K562 (cell line): Measurements from ENCODE around the gene CSNK1G2. TPM values are rescaled to one million over a fixed set of nuclear protein-coding genes. Genes with fewer than 3 reads are reported as not detected.
A peak's percentile ranks its signal among the peaks of the same experiment; 100 is the strongest.

ENCODE experiments used
- ATAC-seq: fragments of 200-7000 bp; cut with Tn5 transposase; 3 replicates; pipeline ENCODE4 v1.9.1; 2020; ENCODE audit warnings: moderate library complexity
- BruUV-seq: library from RNA; stranded (reverse); fragments of 400-500 nt; replicated peaks from 2 replicates; lab custom pipeline; 2021; lab: Mats Ljungman, UMichigan
- CTCF ChIA-PET: fragments of 300-600 bp; formaldehyde crosslinking; extraction: SDS; loops from one replicate; lab custom pipeline; 2021; ENCODE audit warnings: low intra/inter-chr PET ratio; lab: Yijun Ruan, JAX
- POLR2A ChIA-PET: fragments of 300-600, 350-650 bp; sonication (Branson Sonifier 250); formaldehyde crosslinking; extraction: SDS; loops from one replicate; lab custom pipeline; 2021; ENCODE audit warnings: antibody characterized with exemption, inconsistent platforms; lab: Yijun Ruan, JAX
- DNase-seq, 4 experiments: peaks; one replicate each; pipeline versions ENCODE4 v3.0.0 to v3.0.0-alpha.2; 2011 to 2018; ENCODE audit warnings: low spot score in 3 of 4, mixed read lengths in 3 of 4; ENCODE audit errors: extremely low read depth in 1 of 4
- FAIRE-seq: peaks from 2 replicates; lab custom pipeline; 2011; peaks lifted over from hg19 to GRCh38; lab: Jason Lieb, UNC
- H2AFZ ChIP-seq: 2 replicates; pipeline ENCODE4 v1.6.0; 2011; ENCODE audit warnings: low read depth, low read length, control low read depth, inconsistent platforms
- H3K27ac ChIP-seq: fragments of 200-600 bp; 3 replicates; pipeline ENCODE4 v1.8.0; 2011; ENCODE audit warnings: low read depth, mild to moderate bottlenecking, control low read depth, inconsistent platforms, low read length, moderate library complexity, mixed read lengths; ENCODE audit errors: extremely low read depth
- H3K27me3 ChIP-seq, 2 experiments: fragments of 300-600 bp in 1 of 2; 2 replicates in 1 of 2; 3 replicates in 1 of 2; pipeline versions ENCODE4 v1.6.0 to v1.8.0; 2011; ENCODE audit warnings: inconsistent platforms in 2 of 2, low read length in 2 of 2, mild to moderate bottlenecking in 1 of 2, mixed read lengths in 1 of 2, moderate library complexity in 1 of 2; ENCODE audit not compliant: control insufficient read depth in 2 of 2, insufficient read depth in 2 of 2
- H3K36me3 ChIP-seq: fragments of 300-600 bp; 3 replicates; pipeline ENCODE4 v1.8.0; 2011; ENCODE audit warnings: mild to moderate bottlenecking, low read length, inconsistent platforms; ENCODE audit not compliant: control insufficient read depth, insufficient read depth
- H3K4me1 ChIP-seq, 2 experiments: fragments of 200-600 bp in 1 of 2; replicated peaks in 1 of 2; 2 replicates in 1 of 2; 3 replicates in 1 of 2; pipeline versions ENCODE4 v1.5.1 to v1.8.0; 2011; ENCODE audit warnings: inconsistent platforms in 2 of 2, low read length in 2 of 2, mild to moderate bottlenecking in 1 of 2, mixed read lengths in 1 of 2, moderate library complexity in 1 of 2; ENCODE audit not compliant: control insufficient read depth in 2 of 2, insufficient read depth in 2 of 2
- H3K4me2 ChIP-seq: 2 replicates; pipeline ENCODE4 v1.6.1; 2011; ENCODE audit warnings: low read length, control low read depth, inconsistent platforms, mixed read lengths; ENCODE audit not compliant: insufficient read depth
- H3K4me3 ChIP-seq: fragments of 200-600 bp; sonication (generic), shearing (Covaris generic); 2 replicates; pipeline ENCODE4 v1.5.1; 2016; ENCODE audit warnings: control low read depth, inconsistent platforms
- H3K79me2 ChIP-seq: fragments of 200-600 bp; 3 replicates; pipeline ENCODE4 v1.8.0; 2011; ENCODE audit warnings: low read length, inconsistent platforms; ENCODE audit not compliant: control insufficient read depth, insufficient read depth
- H3K9ac ChIP-seq, 2 experiments: 2 replicates each; pipeline versions ENCODE4 v1.6.0 to v1.6.1; 2011; ENCODE audit warnings: low read depth in 2 of 2, low read length in 2 of 2, control low read depth in 1 of 2, inconsistent platforms in 1 of 2, mild to moderate bottlenecking in 1 of 2, mixed read lengths in 1 of 2; ENCODE audit not compliant: insufficient read depth in 1 of 2
- H3K9me1 ChIP-seq: one replicate; pipeline ENCODE4 v1.6.0; 2011; ENCODE audit warnings: inconsistent platforms, mild to moderate bottlenecking, low read length, moderate library complexity; ENCODE audit not compliant: control insufficient read depth, insufficient read depth
- H3K9me3 ChIP-seq: replicated peaks from 2 replicates; pipeline ENCODE4 v1.5.1; 2011; ENCODE audit warnings: low read depth, low read length, inconsistent platforms; ENCODE audit not compliant: control insufficient read depth, insufficient read depth
- H4K20me1 ChIP-seq: replicated peaks from 2 replicates; pipeline ENCODE4 v1.6.1; 2011; ENCODE audit warnings: low read length, inconsistent platforms, mixed read lengths; ENCODE audit not compliant: control insufficient read depth, insufficient read depth
- ARNT ChIP-seq, 2 experiments: fragments of 450-650 bp; IDR thresholded peaks; 2 replicates each; pipeline ENCODE4 v1.6.1; 2016; ENCODE audit warnings: mild to moderate bottlenecking in 1 of 2
- BCOR ChIP-seq: fragments of 450-650 bp; IDR thresholded peaks from 2 replicates; pipeline ENCODE4 v1.6.1; 2016
- CHD4 ChIP-seq: fragments of 200-600 bp; sonication (generic); IDR thresholded peaks from 3 replicates; pipeline ENCODE4 v1.6.1; 2012; ENCODE audit warnings: low read depth, mild to moderate bottlenecking, mixed read lengths, low read length, inconsistent platforms; ENCODE audit not compliant: insufficient read depth, insufficient replicate concordance, poor library complexity, severe bottlenecking
- FOXM1 ChIP-seq, 2 experiments: fragments of 450-650 bp in 1 of 2; sonication (generic) in 1 of 2; formaldehyde crosslinking in 1 of 2; IDR thresholded peaks; 2 replicates each; pipeline versions ENCODE4 v1.6.1 to v1.9.0; 2017 to 2022; ENCODE audit warnings: low read depth in 2 of 2, mild to moderate bottlenecking in 2 of 2, missing genetic modification reagents in 1 of 2, moderate library complexity in 1 of 2
- KAT8 ChIP-seq: fragments of 450-650 bp; IDR thresholded peaks from 2 replicates; pipeline ENCODE4 v1.6.1; 2016; ENCODE audit warnings: low read depth, mild to moderate bottlenecking
- KDM1A ChIP-seq, 2 experiments: fragments of 450-650 bp; IDR thresholded peaks; 2 replicates each; pipeline ENCODE4 v1.6.1; 2016; ENCODE audit warnings: mild to moderate bottlenecking in 2 of 2
- POLR2G ChIP-seq: fragments of 200-400 bp; formaldehyde crosslinking; IDR thresholded peaks from 2 replicates; pipeline ENCODE4 v1.6.1; 2017; ENCODE audit warnings: low read depth, mild to moderate bottlenecking, antibody characterized with exemption, low read length, moderate library complexity
- PTBP1 ChIP-seq: fragments of 200-400 bp; formaldehyde crosslinking; IDR thresholded peaks from 2 replicates; pipeline ENCODE4 v1.6.1; 2017; ENCODE audit warnings: low read depth, low read length
- PTTG1 ChIP-seq: fragments of 450-650 bp; IDR thresholded peaks from 2 replicates; pipeline ENCODE4 v1.6.1; 2016; ENCODE audit warnings: low read depth, mild to moderate bottlenecking, missing genetic modification characterization, missing compliant biosample characterization
- RCOR1 ChIP-seq, 2 experiments: IDR thresholded peaks; 2 replicates each; pipeline ENCODE4 v1.6.1; 2012; ENCODE audit warnings: low read depth in 2 of 2, low read length in 2 of 2, borderline replicate concordance in 1 of 2, improper control_type of control experiment in 1 of 2
- SMARCA5 ChIP-seq: fragments of 450-650 bp; IDR thresholded peaks from 2 replicates; pipeline ENCODE4 v1.6.1; 2016
- ZBTB33 ChIP-seq: sonication (generic); formaldehyde crosslinking; IDR thresholded peaks from 2 replicates; pipeline ENCODE4 v1.8.1; 2023; ENCODE audit warnings: mild to moderate bottlenecking, missing genetic modification reagents
- ZNF311 ChIP-seq: fragments of 250-450 bp; sonication (Bioruptor Pico); IDR thresholded peaks from 2 replicates; pipeline ENCODE4 v1.4.0; 2020; ENCODE audit warnings: mild to moderate bottlenecking, moderate library complexity
- ZNF740 ChIP-seq, 3 experiments: fragments of 200-800 bp in 1 of 3; sonication (Bioruptor generic) in 1 of 3; sonication (generic) in 1 of 3; formaldehyde crosslinking in 1 of 3; IDR thresholded peaks; 2 replicates each; pipeline versions ENCODE4 v1.6.1 to v1.8.0; 2016 to 2022; ENCODE audit warnings: mild to moderate bottlenecking in 2 of 3, missing compliant biosample characterization in 2 of 3, missing genetic modification characterization in 2 of 3, missing genetic modification reagents in 1 of 3
- WGBS: fragments of 100-300 bp; shearing (Covaris generic); methylation state at CpG from one replicate; pipeline ENCODE4 v1.1.6; 2016; ENCODE audit warnings: low coverage, mixed read lengths; ENCODE audit not compliant: insufficient coverage; ENCODE audit errors: missing lambda C conversion rate; 5-methylcytosine and 5-hydroxymethylcytosine counted together
- in situ Hi-C: fragments of 300-500 bp; cut with MboI; formaldehyde crosslinking; loops from 4 replicates; pipeline ENCODE4 v1.15.0; 2018; ENCODE audit warnings: inconsistent platforms, mixed read lengths
- intact Hi-C: fragments of 100-400 bp; cut with micrococcal nuclease; formaldehyde crosslinking; loops from 2 replicates; pipeline ENCODE4 v1.14.2; 2022
- polyA plus RNA-seq, 8 experiments: library from polyadenylated mRNA; depleted of rRNA in 4 of 8; stranded (reverse) in 5 of 8; unstranded in 3 of 8; fragments of >200 nt; fragmentation: Nextera tagmentation in 2 of 8; fragmentation: Illumina TruSeq in 1 of 8; extraction: Ambion mirVana in 2 of 8; extraction: Trizol in 1 of 8; gene quantifications; 2 replicates each; pipeline versions ENCODE4 v1.2.1 to v1.2.3, GENCODE V29; 2011 to 2014; ENCODE audit warnings: inconsistent platforms in 1 of 8, missing spikeins in 1 of 8
- total RNA-seq, 7 experiments: library from RNA; depleted of rRNA in 6 of 7; stranded (reverse); fragments of >200 nt in 6 of 7; fragmentation: Illumina TruSeq in 2 of 7; extraction: Trizol in 2 of 7; gene quantifications; 2 replicates each; pipeline versions ENCODE4 v1.2.1 to v1.2.3, GENCODE V29; 2011 to 2021; ENCODE audit warnings: low replicate concordance in 1 of 7

Gene CSNK1G2
- total and polyA plus RNA-seq, 9 of the 15 experiments (the other 6 are each of a cell fraction or from before 2014, with no cell fraction given): 0.48 to 119 (median 49.5) TPM

- Histone ChIP-seq H4K20me1 (peaks cover 38% of the 10 kb centered on the region), H3K79me2 (peaks cover 86% of the 10 kb centered on the region), H3K9ac (peak overlapping the region in 1 of 2 experiments; percentile 84; a peak in 2 of 4 replicates), H3K9me3 (no peaks in the 10 kb centered on the region), H3K36me3 (peaks cover 28% of the 10 kb centered on the region; the same call in 1 of the 3 replicates), H3K27me3 (no peaks in the 10 kb centered on the region), H3K9me1 (peaks cover 5% of the 10 kb centered on the region), H2AFZ (no peak overlapping the region), H3K4me3 (no peak overlapping the region), H3K27ac (no peak overlapping the region), H3K4me2 (no peak overlapping the region), H3K4me1 (peaks cover 18 to 73% of the 10 kb centered on the region in 2 experiments)
- FAIRE-seq (no peak), ATAC-seq (no peak), DNase-seq (no peak)
- in situ Hi-C loops (no loop called here), intact Hi-C loops (no loop called here)
- 71% methylated on average over 31 of the region's 42 CpGs for WGBS
- CTCF ChIA-PET: no interaction called here
- POLR2A ChIA-PET: interaction anchor here (0.7 to 1.1 kb wide), 2 partner anchors 10 to 167 kb away, joined by 3 read pairs; no protein-coding TSS in a partner anchor
- BruUV-seq: no TSS peak
- TF ChIP-seq ZNF311 (CRISPR knock-in tag) (no peak), ARNT (IDR thresholded peaks at IDR 0.05) (no peak), SMARCA5 (0 out of 2 replicates have a peak, but pooled peaks have one; percentile 24), FOXM1 (IDR thresholded peaks at IDR 0.05; ENCODE audit: low read depth) (no peak), FOXM1 (CRISPR knock-in tag; IDR thresholded peaks at IDR 0.05; ENCODE audit: low read depth) (no peak), ZNF740 (CRISPR knock-in tag; IDR thresholded peaks at IDR 0.05) (0 out of 2 replicates have a peak, but pooled peaks have one; percentile 45), ZNF740 (tag; IDR thresholded peaks at IDR 0.05) (no peak), PTBP1 (0 out of 2 replicates have a peak, but pooled peaks have one; percentile 31), CHD4 (peak; percentile 46), ZBTB33 (CRISPR knock-in tag) (peak; percentile 97), POLR2G (peak; percentile 36; the same call in 1 of the 2 replicates), KDM1A (IDR thresholded peaks at IDR 0.05) (peak; percentile 50 to 82), BCOR (peak; percentile 83), RCOR1 (IDR thresholded peaks at IDR 0.05; ENCODE audit: borderline replicate concordance in 1 of 2, low read depth in 2 of 2, low read length in 2 of 2) (0 out of 4 replicates have a peak, but pooled peaks of 1 of the 2 experiments have one; percentile 7), PTTG1 (tag) (no peak), KAT8 (no peak)
Observed at GRCh38 chr19:1944088-1944915, 3.3 kb downstream of the CSNK1G2 start.
